K562 (cell line): ENCODE measurements around the gene TSPAN3. TPM values are rescaled to one million over a fixed set of nuclear protein-coding genes. Genes with fewer than 3 reads are reported as not detected.

Experiments
- ATAC-seq: fragments of 200-7000 bp; cut with Tn5 transposase; 3 replicates; pipeline ENCODE4 v1.9.1; 2020; ENCODE audit warnings: moderate library complexity
- BruUV-seq: library from RNA; stranded (reverse); fragments of 400-500 nt; replicated peaks from 2 replicates; lab custom pipeline; 2021; lab: Mats Ljungman, UMichigan
- CTCF ChIA-PET: fragments of 300-600 bp; formaldehyde crosslinking; extraction: SDS; loops from one replicate; lab custom pipeline; 2021; ENCODE audit warnings: low intra/inter-chr PET ratio; lab: Yijun Ruan, JAX
- POLR2A ChIA-PET: fragments of 300-600, 350-650 bp; sonication (Branson Sonifier 250); formaldehyde crosslinking; extraction: SDS; loops from one replicate; lab custom pipeline; 2021; ENCODE audit warnings: antibody characterized with exemption, inconsistent platforms; lab: Yijun Ruan, JAX
- DNase-seq, 4 experiments: peaks; one replicate each; pipeline versions ENCODE4 v3.0.0 to v3.0.0-alpha.2; 2011 to 2018; ENCODE audit warnings: low spot score in 3 of 4, mixed read lengths in 3 of 4; ENCODE audit errors: extremely low read depth in 1 of 4
- FAIRE-seq: peaks from 2 replicates; lab custom pipeline; 2011; peaks lifted over from hg19 to GRCh38; lab: Jason Lieb, UNC
- H2AFZ ChIP-seq: 2 replicates; pipeline ENCODE4 v1.6.0; 2011; ENCODE audit warnings: low read depth, low read length, control low read depth, inconsistent platforms
- H3K27ac ChIP-seq: fragments of 200-600 bp; 3 replicates; pipeline ENCODE4 v1.8.0; 2011; ENCODE audit warnings: low read depth, mild to moderate bottlenecking, control low read depth, inconsistent platforms, low read length, moderate library complexity, mixed read lengths; ENCODE audit errors: extremely low read depth
- H3K27me3 ChIP-seq, 2 experiments: fragments of 300-600 bp in 1 of 2; 2 replicates in 1 of 2; 3 replicates in 1 of 2; pipeline versions ENCODE4 v1.6.0 to v1.8.0; 2011; ENCODE audit warnings: inconsistent platforms in 2 of 2, low read length in 2 of 2, mild to moderate bottlenecking in 1 of 2, mixed read lengths in 1 of 2, moderate library complexity in 1 of 2; ENCODE audit not compliant: control insufficient read depth in 2 of 2, insufficient read depth in 2 of 2
- H3K36me3 ChIP-seq: fragments of 300-600 bp; 3 replicates; pipeline ENCODE4 v1.8.0; 2011; ENCODE audit warnings: mild to moderate bottlenecking, low read length, inconsistent platforms; ENCODE audit not compliant: control insufficient read depth, insufficient read depth
- H3K4me1 ChIP-seq, 2 experiments: fragments of 200-600 bp in 1 of 2; replicated peaks in 1 of 2; 2 replicates in 1 of 2; 3 replicates in 1 of 2; pipeline versions ENCODE4 v1.5.1 to v1.8.0; 2011; ENCODE audit warnings: inconsistent platforms in 2 of 2, low read length in 2 of 2, mild to moderate bottlenecking in 1 of 2, mixed read lengths in 1 of 2, moderate library complexity in 1 of 2; ENCODE audit not compliant: control insufficient read depth in 2 of 2, insufficient read depth in 2 of 2
- H3K4me2 ChIP-seq: 2 replicates; pipeline ENCODE4 v1.6.1; 2011; ENCODE audit warnings: low read length, control low read depth, inconsistent platforms, mixed read lengths; ENCODE audit not compliant: insufficient read depth
- H3K4me3 ChIP-seq: fragments of 200-600 bp; sonication (generic), shearing (Covaris generic); 2 replicates; pipeline ENCODE4 v1.5.1; 2016; ENCODE audit warnings: control low read depth, inconsistent platforms
- H3K79me2 ChIP-seq: fragments of 200-600 bp; 3 replicates; pipeline ENCODE4 v1.8.0; 2011; ENCODE audit warnings: low read length, inconsistent platforms; ENCODE audit not compliant: control insufficient read depth, insufficient read depth
- H3K9ac ChIP-seq, 2 experiments: 2 replicates each; pipeline versions ENCODE4 v1.6.0 to v1.6.1; 2011; ENCODE audit warnings: low read depth in 2 of 2, low read length in 2 of 2, control low read depth in 1 of 2, inconsistent platforms in 1 of 2, mild to moderate bottlenecking in 1 of 2, mixed read lengths in 1 of 2; ENCODE audit not compliant: insufficient read depth in 1 of 2
- H3K9me1 ChIP-seq: one replicate; pipeline ENCODE4 v1.6.0; 2011; ENCODE audit warnings: inconsistent platforms, mild to moderate bottlenecking, low read length, moderate library complexity; ENCODE audit not compliant: control insufficient read depth, insufficient read depth
- H3K9me3 ChIP-seq: replicated peaks from 2 replicates; pipeline ENCODE4 v1.5.1; 2011; ENCODE audit warnings: low read depth, low read length, inconsistent platforms; ENCODE audit not compliant: control insufficient read depth, insufficient read depth
- H4K20me1 ChIP-seq: replicated peaks from 2 replicates; pipeline ENCODE4 v1.6.1; 2011; ENCODE audit warnings: low read length, inconsistent platforms, mixed read lengths; ENCODE audit not compliant: control insufficient read depth, insufficient read depth
- ADNP ChIP-seq: fragments of 200-800 bp; sonication (Bioruptor generic); IDR thresholded peaks from 2 replicates; pipeline ENCODE4 v1.6.1; 2016; ENCODE audit warnings: missing genetic modification characterization, missing compliant biosample characterization
- BRF1 ChIP-seq: IDR thresholded peaks from 3 replicates; pipeline ENCODE4 v1.6.1; 2011; ENCODE audit warnings: borderline replicate concordance, mild to moderate bottlenecking; ENCODE audit not compliant: insufficient read length; ENCODE audit errors: extremely low read depth
- CEBPG ChIP-seq, 3 experiments: fragments of 200-800 bp in 1 of 3; sonication (Bioruptor generic) in 1 of 3; sonication (generic) in 1 of 3; formaldehyde crosslinking in 1 of 3; IDR thresholded peaks in 2 of 3; conservative IDR thresholded peaks in 1 of 3; 2 replicates each; pipeline versions ENCODE4 v1.6.1 to v1.8.0; 2016 to 2022; ENCODE audit warnings: missing compliant biosample characterization in 2 of 3, missing genetic modification characterization in 2 of 3, mild to moderate bottlenecking in 1 of 3, missing genetic modification reagents in 1 of 3
- DIDO1 ChIP-seq: fragments of 450-650 bp; IDR thresholded peaks from 2 replicates; pipeline ENCODE4 v1.6.1; 2016; ENCODE audit warnings: low read depth, missing biosample characterization, missing genetic modification characterization
- FIP1L1 ChIP-seq: fragments of 200-400 bp; formaldehyde crosslinking; IDR thresholded peaks from 2 replicates; pipeline ENCODE4 v1.6.1; 2018; ENCODE audit warnings: mild to moderate bottlenecking, low read depth, low read length; ENCODE audit not compliant: poor library complexity, severe bottlenecking
- IRF2 ChIP-seq: sonication (generic); formaldehyde crosslinking; IDR thresholded peaks from 2 replicates; pipeline ENCODE4 v1.8.1; 2022; ENCODE audit warnings: mild to moderate bottlenecking, missing genetic modification reagents
- RBBP5 ChIP-seq: fragments of 200-600 bp; sonication (generic); IDR thresholded peaks from 2 replicates; pipeline ENCODE4 v1.6.1; 2012; ENCODE audit warnings: borderline replicate concordance, mild to moderate bottlenecking, low read length, control low read depth, inconsistent platforms; ENCODE audit not compliant: insufficient read depth, poor library complexity, severe bottlenecking
- SRSF7 ChIP-seq: fragments of 200-400 bp; formaldehyde crosslinking; optimal IDR thresholded peaks from 2 replicates; pipeline ENCODE3; 2017; ENCODE audit warnings: mild to moderate bottlenecking, low read depth, low read length
- U2AF2 ChIP-seq: fragments of 200-400 bp; formaldehyde crosslinking; optimal IDR thresholded peaks from 2 replicates; pipeline ENCODE3; 2017; ENCODE audit warnings: low read depth, mild to moderate bottlenecking, low read length
- ZNF133 ChIP-seq: fragments of 250-450 bp; sonication (Bioruptor Pico); IDR thresholded peaks from 2 replicates; pipeline ENCODE4 v1.4.0; 2020; ENCODE audit warnings: mild to moderate bottlenecking
- ZNF24 ChIP-seq: fragments of 450-650 bp; IDR thresholded peaks from 2 replicates; pipeline ENCODE4 v1.6.1; 2016
- ZNF445 ChIP-seq: fragments of 250-450 bp; sonication (Bioruptor Pico); IDR thresholded peaks from 2 replicates; pipeline ENCODE4 v1.4.0; 2020; ENCODE audit warnings: low read depth, mild to moderate bottlenecking, moderate library complexity
- ZNF699 ChIP-seq: fragments of 250-450 bp; sonication (Bioruptor Pico); IDR thresholded peaks from 2 replicates; pipeline ENCODE4 v1.8.0; 2021; ENCODE audit warnings: mild to moderate bottlenecking, moderate library complexity; ENCODE audit not compliant: insufficient replicate concordance
- WGBS: fragments of 100-300 bp; shearing (Covaris generic); methylation state at CpG from one replicate; pipeline ENCODE4 v1.1.6; 2016; ENCODE audit warnings: low coverage, mixed read lengths; ENCODE audit not compliant: insufficient coverage; ENCODE audit errors: missing lambda C conversion rate; 5-methylcytosine and 5-hydroxymethylcytosine counted together
- in situ Hi-C: fragments of 300-500 bp; cut with MboI; formaldehyde crosslinking; loops from 4 replicates; pipeline ENCODE4 v1.15.0; 2018; ENCODE audit warnings: inconsistent platforms, mixed read lengths
- intact Hi-C: fragments of 100-400 bp; cut with micrococcal nuclease; formaldehyde crosslinking; loops from 2 replicates; pipeline ENCODE4 v1.14.2; 2022
- polyA plus RNA-seq, 8 experiments: library from polyadenylated mRNA; depleted of rRNA in 4 of 8; stranded (reverse) in 5 of 8; unstranded in 3 of 8; fragments of >200 nt; fragmentation: Nextera tagmentation in 2 of 8; fragmentation: Illumina TruSeq in 1 of 8; extraction: Ambion mirVana in 2 of 8; extraction: Trizol in 1 of 8; gene quantifications; 2 replicates each; pipeline versions ENCODE4 v1.2.1 to v1.2.3, GENCODE V29; 2011 to 2014; ENCODE audit warnings: inconsistent platforms in 1 of 8, missing spikeins in 1 of 8
- total RNA-seq, 7 experiments: library from RNA; depleted of rRNA in 6 of 7; stranded (reverse); fragments of >200 nt in 6 of 7; fragmentation: Illumina TruSeq in 2 of 7; extraction: Trizol in 2 of 7; gene quantifications; 2 replicates each; pipeline versions ENCODE4 v1.2.1 to v1.2.3, GENCODE V29; 2011 to 2021; ENCODE audit warnings: low replicate concordance in 1 of 7
- TF ChIP-seq, protein P1 (sequence below): fragments of 450-650 bp; formaldehyde crosslinking; IDR thresholded peaks from 2 replicates; pipeline ENCODE4 v1.4.0; 2020; ENCODE audit warnings: mild to moderate bottlenecking, moderate library complexity

Gene TSPAN3
- total and polyA plus RNA-seq, 9 of the 15 experiments (the other 6 are each of a cell fraction or from before 2014, with no cell fraction given): 14.3 to 144 (median 71.1) TPM

DNA sequence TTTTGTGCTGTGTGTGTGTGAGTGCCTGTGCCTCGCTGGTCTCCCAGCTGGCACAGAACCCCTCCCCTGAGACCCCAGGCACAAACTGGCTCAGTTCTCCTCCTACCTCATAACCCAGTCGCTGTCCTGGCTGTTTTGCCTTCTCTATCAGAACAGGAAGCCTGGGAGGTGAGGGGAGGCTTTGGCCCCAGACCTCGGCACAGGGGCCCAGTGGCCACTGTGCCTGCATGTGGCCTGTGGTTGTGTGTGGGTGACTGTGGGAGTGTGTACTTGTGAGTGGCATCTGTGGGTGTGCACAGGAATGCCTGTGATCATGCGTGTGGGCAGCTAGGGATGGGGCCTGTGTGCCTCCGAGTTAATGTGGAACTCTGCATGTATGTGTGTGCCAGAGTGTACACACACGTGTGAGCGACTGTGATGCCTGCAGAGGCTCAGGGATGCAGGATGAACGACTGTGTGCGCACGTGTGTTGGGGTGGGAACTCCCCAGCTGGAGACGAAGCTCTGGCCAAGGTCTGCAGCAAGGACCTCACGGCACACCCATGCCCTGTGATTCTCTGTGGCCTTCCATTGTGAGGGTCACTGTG, 43.7 kb downstream of the TSPAN3 start:
- ChIA-PET POLR2A (interaction anchor here (0.6 kb wide), 1 partner anchor 77 kb away, joined by 3 read pairs; no protein-coding TSS in a partner anchor), CTCF (no interaction called here)
- FAIRE-seq: no peak
- Histone ChIP-seq H3K9me1 (no peaks in the 10 kb centered on the region), H3K27ac (no peak overlapping the region)
- TF ChIP-seq ZNF445 (CRISPR knock-in tag): no peak
- TF ChIP-seq FIP1L1: no peak
- TF ChIP-seq BRF1: no peak
- no peak for TF ChIP-seq CEBPG (CRISPR knock-in tag; IDR thresholded peaks at IDR 0.05)
- TF ChIP-seq CEBPG (tag; conservative IDR thresholded peaks at IDR 0.05 in 1 of 2, IDR thresholded peaks at IDR 0.05 in 1 of 2): no peak
- TF ChIP-seq ZNF699 (CRISPR knock-in tag): no peak
- TF ChIP-seq IRF2: no peak
- no peak for TF ChIP-seq ADNP (tag)
- no peak for TF ChIP-seq ZNF24
- TF ChIP-seq RBBP5: no peak
- TF ChIP-seq, protein P1, sequence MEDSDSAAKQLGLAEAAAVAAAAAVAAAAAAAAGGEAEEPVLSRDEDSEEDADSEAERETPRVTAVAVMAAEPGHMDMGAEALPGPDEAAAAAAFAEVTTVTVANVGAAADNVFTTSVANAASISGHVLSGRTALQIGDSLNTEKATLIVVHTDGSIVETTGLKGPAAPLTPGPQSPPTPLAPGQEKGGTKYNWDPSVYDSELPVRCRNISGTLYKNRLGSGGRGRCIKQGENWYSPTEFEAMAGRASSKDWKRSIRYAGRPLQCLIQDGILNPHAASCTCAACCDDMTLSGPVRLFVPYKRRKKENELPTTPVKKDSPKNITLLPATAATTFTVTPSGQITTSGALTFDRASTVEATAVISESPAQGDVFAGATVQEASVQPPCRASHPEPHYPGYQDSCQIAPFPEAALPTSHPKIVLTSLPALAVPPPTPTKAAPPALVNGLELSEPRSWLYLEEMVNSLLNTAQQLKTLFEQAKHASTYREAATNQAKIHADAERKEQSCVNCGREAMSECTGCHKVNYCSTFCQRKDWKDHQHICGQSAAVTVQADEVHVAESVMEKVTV (CRISPR knock-in tag): no peak
- TF ChIP-seq ZNF133 (CRISPR knock-in tag): no peak
- TF ChIP-seq U2AF2: no peak
- TF ChIP-seq SRSF7: no peak
- no peak for TF ChIP-seq DIDO1
- TF ChIP-seq, all 486 proteins: peak for 0
- in situ Hi-C loops: loop anchor here (5.0 to 10.0 kb wide), 2 partner anchors 478 to 515 kb away; no protein-coding TSS in a partner anchor
- ATAC-seq (no peak), DNase-seq (no peak)
- no TSS peak for BruUV-seq
- no peak overlapping the region; a peak in 1 of 4 replicates for H3K9ac ChIP-seq
- H3K79me2 ChIP-seq: no peaks in the 10 kb centered on the region
- peaks cover 14% of the 10 kb centered on the region; the same call in 1 of the 2 replicates for H4K20me1 ChIP-seq
- H3K4me3 ChIP-seq: no peak overlapping the region
- no peaks in the 10 kb centered on the region for H3K9me3 ChIP-seq
- 28% methylated on average over 10 of the region's 12 CpGs for WGBS
- no peak overlapping the region for H3K4me2 ChIP-seq
- intact Hi-C loops: loop anchor here (5.0 to 10.0 kb wide), 5 partner anchors 55 to 520 kb away; no protein-coding TSS in a partner anchor
- H3K36me3 ChIP-seq: no peaks in the 10 kb centered on the region
- H2AFZ ChIP-seq: no peak overlapping the region
- peaks cover 0 to 54% of the 10 kb centered on the region in 2 experiments; a peak in 2 of 5 replicates for H3K4me1 ChIP-seq
- peaks cover 0 to 32% of the 10 kb centered on the region in 2 experiments; a peak in 3 of 5 replicates for H3K27me3 ChIP-seq
